CD4-positive, alpha-beta memory T cell (primary cell): Measurements from ENCODE around the gene WDR77. TPM values are rescaled to one million over a fixed set of nuclear protein-coding genes. Genes with fewer than 3 reads are reported as not detected.

Source experiments
- CTCF ChIA-PET: fragments of 350-600 bp; sonication (Branson Sonifier 250); formaldehyde crosslinking; loops from one replicate; lab custom pipeline; 2021; ENCODE audit warnings: inconsistent platforms; ENCODE audit not compliant: partially characterized antibody; lab: Charles Lee
- POLR2A ChIA-PET: fragments of 350-600 bp; sonication (Branson Sonifier 250); formaldehyde crosslinking; loops from one replicate; lab custom pipeline; 2021; ENCODE audit not compliant: partially characterized antibody; lab: Charles Lee
- DNase-seq, 5 donors: peaks; one replicate each; pipeline versions ENCODE4 v3.0.0 to v3.0.0-alpha.2; 2020 to 2022; ENCODE audit warnings: mixed read lengths in 1 of 5
- H3K27ac ChIP-seq: one replicate; pipeline ENCODE4 v1.7.0; 2013; ENCODE audit warnings: low read depth, low read length
- H3K27me3 ChIP-seq: 2 replicates; pipeline ENCODE4 v1.7.0; 2013; ENCODE audit warnings: mild to moderate bottlenecking, low read length, moderate library complexity; ENCODE audit not compliant: insufficient read depth
- H3K36me3 ChIP-seq: 2 replicates; pipeline ENCODE4 v1.7.0; 2013; ENCODE audit warnings: mild to moderate bottlenecking, low read length, moderate library complexity; ENCODE audit not compliant: insufficient read depth
- H3K4me1 ChIP-seq: 2 replicates; pipeline ENCODE4 v1.7.0; 2013; ENCODE audit warnings: mild to moderate bottlenecking, low read length, moderate library complexity; ENCODE audit not compliant: insufficient read depth
- H3K4me3 ChIP-seq, 2 donors: one replicate each; pipeline ENCODE4 v1.7.0; 2013; ENCODE audit warnings: low read length in 2 of 2, mild to moderate bottlenecking in 1 of 2
- H3K9me3 ChIP-seq, 2 donors: one replicate each; pipeline ENCODE4 v1.7.0; 2013; ENCODE audit warnings: low read length in 2 of 2, control low read depth in 1 of 2; ENCODE audit not compliant: control insufficient read depth in 1 of 2
- H3K27ac Mint-ChIP-seq, 7 donors: one replicate each; pipeline ENCODE4 v1.8.0; 2020 to 2021; ENCODE audit warnings: mixed read lengths in 7 of 7, mild to moderate bottlenecking in 6 of 7, inconsistent platforms in 3 of 7, moderate library complexity in 3 of 7
- H3K27me3 Mint-ChIP-seq, 2 donors: one replicate each; pipeline ENCODE4 v1.8.0; 2020 to 2021; ENCODE audit warnings: mixed read lengths in 2 of 2
- H3K36me3 Mint-ChIP-seq, 2 donors: one replicate each; pipeline ENCODE4 v1.8.0; 2020 to 2021; ENCODE audit warnings: mixed read lengths in 2 of 2, inconsistent platforms in 1 of 2, mild to moderate bottlenecking in 1 of 2
- H3K4me1 Mint-ChIP-seq, 4 donors: one replicate each; pipeline ENCODE4 v1.8.0; 2020 to 2021; ENCODE audit warnings: mixed read lengths in 4 of 4, mild to moderate bottlenecking in 1 of 4
- H3K4me3 Mint-ChIP-seq, 8 donors: one replicate each; pipeline ENCODE4 v1.8.0; 2020 to 2021; ENCODE audit warnings: mixed read lengths in 8 of 8, mild to moderate bottlenecking in 7 of 8, moderate library complexity in 6 of 8, inconsistent platforms in 3 of 8
- H3K9me3 Mint-ChIP-seq, 8 donors: one replicate each; pipeline ENCODE4 v1.8.0; 2020 to 2021; ENCODE audit warnings: mixed read lengths in 8 of 8, mild to moderate bottlenecking in 5 of 8, inconsistent platforms in 3 of 8, moderate library complexity in 1 of 8
- intact Hi-C: fragments of 100-400 bp; cut with micrococcal nuclease; formaldehyde crosslinking; loops from one replicate; pipeline ENCODE4 v1.15.1; 2023
- polyA plus RNA-seq, 2 donors: library from polyadenylated mRNA; unstranded; fragments of 300-500 nt; fragmentation: Illumina TruSeq; gene quantifications; one replicate each; pipeline ENCODE4 v1.2.3, GENCODE V29; 2021
- total RNA-seq, 2 experiments: library from RNA; stranded (reverse); gene quantifications; one replicate each; pipeline ENCODE4 v1.2.3, GENCODE V29; 2021

Gene WDR77
- total and polyA plus RNA-seq, 4 experiments from 2014 or later: 26.3 to 52.6 (median 34.4) TPM

DNA sequence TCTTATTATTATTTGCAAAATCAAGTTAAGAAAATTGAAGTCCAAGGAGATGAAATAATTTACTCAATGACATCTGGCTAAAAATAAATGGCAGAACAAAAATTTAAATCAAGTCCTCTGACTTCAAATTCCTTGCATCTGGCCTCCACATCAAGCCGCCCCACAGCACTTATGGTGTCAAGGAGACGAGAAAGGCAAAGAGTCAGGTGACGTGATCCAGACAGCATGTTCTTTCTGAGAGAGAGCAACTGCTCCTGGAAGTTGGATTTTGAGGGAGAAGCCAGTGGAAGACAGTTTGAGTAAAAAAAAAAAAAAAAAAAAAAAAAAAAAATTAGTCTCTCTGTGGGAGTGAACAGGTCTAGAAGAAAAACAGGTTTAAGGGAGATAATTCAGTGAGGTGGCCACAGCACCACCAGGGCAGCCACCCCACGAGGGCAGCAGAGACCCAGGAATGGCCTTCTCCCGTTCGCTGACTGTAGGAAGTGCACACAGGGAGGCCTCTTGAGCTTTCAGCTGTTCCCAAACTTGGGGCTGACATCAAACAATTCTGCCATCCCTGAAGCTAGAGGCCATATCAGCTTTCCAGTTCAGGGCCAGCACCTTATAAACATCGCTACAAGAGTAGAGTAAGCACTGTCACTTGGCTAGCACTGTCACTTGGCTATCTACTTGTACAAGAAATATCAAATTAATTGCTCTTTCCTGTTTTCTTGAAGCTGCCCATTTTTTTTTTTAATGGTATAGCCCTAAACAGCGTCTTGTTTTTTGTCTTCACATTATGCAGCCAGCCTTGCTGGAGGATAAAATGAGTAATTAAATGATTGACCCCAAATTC is 32.5 kb upstream of the WDR77 start:
- CTCF ChIA-PET: interaction anchor here (0.6 to 3.1 kb wide), 30 partner anchors 8 to 348 kb away, joined by 3 to 42 read pairs (median 4); no protein-coding TSS in a partner anchor
- no peak overlapping the region for H3K4me3 ChIP-seq
- Mint-ChIP-seq H3K9me3 (peaks cover 0 to 2% (median 0%) of the 10 kb centered on the region in 8 donors), H3K4me3 (no peak overlapping the region), H3K4me1 (peaks cover 31 to 55% (median 44%) of the 10 kb centered on the region in 4 donors), H3K36me3 (peaks cover 12 to 13% of the 10 kb centered on the region in 2 donors), H3K27ac (peak overlapping the region in 3 of 7 donors; percentile 11 to 80 (median 47)), H3K27me3 (no peaks in the 10 kb centered on the region)
- no peaks in the 10 kb centered on the region for H3K36me3 ChIP-seq
- no peaks in the 10 kb centered on the region for H3K27me3 ChIP-seq
- peaks cover 29% of the 10 kb centered on the region for H3K4me1 ChIP-seq
- H3K9me3 ChIP-seq: no peaks in the 10 kb centered on the region
- H3K27ac ChIP-seq: no peak overlapping the region
- intact Hi-C loops: loop anchor here (1.0 to 5.0 kb wide), 4 partner anchors 231 to 886 kb away; no protein-coding TSS in a partner anchor
- POLR2A ChIA-PET: interaction anchor here (0.6 to 2.8 kb wide), 6 partner anchors 10 to 287 kb away, joined by 3 to 11 read pairs (median 8); no protein-coding TSS in a partner anchor
- DNase-seq: peak in 4 of 5 donors; percentile 41 to 54 (median 52)

- Mint-ChIP-seq H3K27me3 (no peaks in the 10 kb centered on the region), H3K27ac (peak overlapping the region in 2 of 7 donors; percentile 52 to 58), H3K36me3 (peaks cover 13 to 15% of the 10 kb centered on the region in 2 donors), H3K4me3 (no peak overlapping the region), H3K9me3 (peaks cover 0 to 2% (median 0%) of the 10 kb centered on the region in 8 donors), H3K4me1 (peaks cover 38 to 63% (median 52%) of the 10 kb centered on the region in 4 donors)
- Histone ChIP-seq H3K4me1 (peaks cover 38% of the 10 kb centered on the region), H3K27ac (no peak overlapping the region), H3K9me3 (no peaks in the 10 kb centered on the region), H3K36me3 (no peaks in the 10 kb centered on the region), H3K27me3 (no peaks in the 10 kb centered on the region), H3K4me3 (no peak overlapping the region)
- intact Hi-C loops: loop anchor here (1.0 to 5.0 kb wide), 4 partner anchors 232 to 887 kb away; no protein-coding TSS in a partner anchor
- ChIA-PET CTCF (interaction anchor here (0.8 to 10.6 kb wide), 8 partner anchors 9 to 274 kb away, joined by 3 to 116 read pairs (median 6); partner anchors contain the start of gene WDR77), POLR2A (interaction anchor here (0.8 to 2.8 kb wide), 3 partner anchors 9 to 274 kb away, joined by 3 to 11 read pairs (median 8); no protein-coding TSS in a partner anchor)
- DNase-seq: no peak
These were observed 31.6 kb upstream of the WDR77 start for GRCh38 chr1:111480674-111481073.

GRCh38 chr1:111476761-111477309 is 27.8 kb upstream of the WDR77 start:
- DNase-seq: peak; percentile 67 to 77 (median 75)
- peak overlapping the region; percentile 74 to 96 (median 90) for H3K4me3 Mint-ChIP-seq
- H3K9me3 Mint-ChIP-seq: peaks cover 0 to 2% (median 0%) of the 10 kb centered on the region in 8 donors
- Histone ChIP-seq H3K27me3 (no peaks in the 10 kb centered on the region), H3K36me3 (no peaks in the 10 kb centered on the region), H3K4me3 (peak overlapping the region; percentile 1 to 48), H3K9me3 (no peaks in the 10 kb centered on the region), H3K27ac (peak overlapping the region; percentile 55), H3K4me1 (peaks cover 75% of the 10 kb centered on the region)
- H3K27me3 Mint-ChIP-seq: no peaks in the 10 kb centered on the region
- ChIA-PET POLR2A (interaction anchor here (0.6 to 9.9 kb wide), 22 partner anchors 11 to 285 kb away, joined by 3 to 170 read pairs (median 6); partner anchors contain the start of genes ADORA3, ATP5PB, INKA2 and RAP1A), CTCF (interaction anchor here (0.8 to 10.6 kb wide), 12 partner anchors 9 to 274 kb away, joined by 3 to 116 read pairs (median 3); partner anchors contain the start of genes ADORA3, ATP5PB, TMIGD3 and WDR77)
- peak overlapping the region; percentile 85 to 96 (median 92) for H3K27ac Mint-ChIP-seq
- intact Hi-C loops: no loop called here
- peaks cover 47 to 71% (median 60%) of the 10 kb centered on the region in 4 donors for H3K4me1 Mint-ChIP-seq
- H3K36me3 Mint-ChIP-seq: peaks cover 18 to 20% of the 10 kb centered on the region in 2 donors

- no peaks in the 10 kb centered on the region for H3K9me3 ChIP-seq
- peaks cover 0 to 4% (median 0%) of the 10 kb centered on the region in 8 donors for H3K9me3 Mint-ChIP-seq
- H3K27ac Mint-ChIP-seq: peak overlapping the region; percentile 85 to 96 (median 92)
- H3K36me3 ChIP-seq: no peaks in the 10 kb centered on the region
- intact Hi-C loops: no loop called here
- H3K4me3 ChIP-seq: peak overlapping the region; percentile 1 to 48
- peak overlapping the region; percentile 74 to 96 (median 90) for H3K4me3 Mint-ChIP-seq
- H3K36me3 Mint-ChIP-seq: peaks cover 18 to 20% of the 10 kb centered on the region in 2 donors
- H3K4me1 ChIP-seq: peaks cover 81% of the 10 kb centered on the region
- H3K27me3 Mint-ChIP-seq: no peaks in the 10 kb centered on the region
- no peak for DNase-seq
- no peaks in the 10 kb centered on the region for H3K27me3 ChIP-seq
- POLR2A ChIA-PET: interaction anchor here (0.6 to 9.9 kb wide), 17 partner anchors 11 to 284 kb away, joined by 3 to 170 read pairs (median 9); partner anchors contain the start of genes ADORA3, ATP5PB, RAP1A and TMIGD3
- H3K27ac ChIP-seq: peak overlapping the region; percentile 55
- peaks cover 42 to 66% (median 54%) of the 10 kb centered on the region in 4 donors for H3K4me1 Mint-ChIP-seq
- CTCF ChIA-PET: interaction anchor here (0.8 to 10.6 kb wide), 9 partner anchors 12 to 271 kb away, joined by 3 to 116 read pairs (median 4); partner anchors contain the start of genes ADORA3, ATP5PB, TMIGD3 and WDR77
These were observed 27.2 kb upstream of the WDR77 start for GRCh38 chr1:111476214-111476613.

GRCh38 chr1:111475701-111476100 is 26.6 kb upstream of the WDR77 start:
- Histone ChIP-seq H3K4me1 (peaks cover 86% of the 10 kb centered on the region), H3K27ac (peak overlapping the region; percentile 55), H3K36me3 (no peaks in the 10 kb centered on the region), H3K4me3 (peak overlapping the region; percentile 1 to 48), H3K9me3 (no peaks in the 10 kb centered on the region), H3K27me3 (no peaks in the 10 kb centered on the region)
- Mint-ChIP-seq H3K9me3 (peaks cover 0 to 4% (median 0%) of the 10 kb centered on the region in 8 donors), H3K36me3 (peaks cover 18 to 20% of the 10 kb centered on the region in 2 donors), H3K4me1 (peaks cover 42 to 64% (median 52%) of the 10 kb centered on the region in 4 donors), H3K4me3 (peak overlapping the region; percentile 74 to 96 (median 90)), H3K27ac (peak overlapping the region; percentile 85 to 96 (median 92)), H3K27me3 (no peaks in the 10 kb centered on the region)
- intact Hi-C loops: no loop called here
- peak in 2 of 5 donors; percentile 13 to 52 for DNase-seq
- POLR2A ChIA-PET: interaction anchor here (0.6 to 9.9 kb wide), 11 partner anchors 10 to 279 kb away, joined by 3 to 170 read pairs (median 12); partner anchors contain the start of genes ADORA3, ATP5PB, RAP1A and TMIGD3
- CTCF ChIA-PET: interaction anchor here (1.2 to 10.6 kb wide), 5 partner anchors 11 to 32 kb away, joined by 4 to 116 read pairs (median 10); partner anchors contain the start of genes ADORA3, ATP5PB, TMIGD3 and WDR77

DNA sequence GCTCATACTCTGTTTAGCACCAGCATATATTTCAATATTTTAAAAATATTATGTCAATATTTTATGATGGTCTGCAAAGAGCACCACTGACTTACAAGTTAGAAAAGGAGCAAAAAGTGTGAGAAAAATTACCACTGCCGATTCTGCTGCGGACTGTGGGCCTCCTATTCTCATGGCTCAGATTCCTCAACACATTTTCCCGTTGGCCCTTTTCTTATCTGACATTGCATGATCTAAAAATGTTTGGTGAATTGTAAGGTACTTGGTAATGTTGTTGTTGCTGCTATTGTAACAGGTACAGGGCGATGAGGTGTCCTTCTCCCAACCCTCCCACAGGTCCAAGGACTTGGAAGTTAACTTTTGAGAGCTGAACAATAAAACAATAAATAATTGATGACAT is 25.5 kb upstream of the WDR77 start:
- Histone ChIP-seq H3K9me3 (no peaks in the 10 kb centered on the region), H3K36me3 (no peaks in the 10 kb centered on the region), H3K27me3 (no peaks in the 10 kb centered on the region), H3K4me1 (peaks cover 98% of the 10 kb centered on the region), H3K4me3 (peak overlapping the region; percentile 50 to 53), H3K27ac (peak overlapping the region; percentile 55)
- ChIA-PET POLR2A (interaction anchor here (1.0 to 9.9 kb wide), 5 partner anchors 24 to 280 kb away, joined by 4 to 170 read pairs (median 18); partner anchors contain the start of genes ADORA3, ATP5PB, TMIGD3 and WDR77), CTCF (interaction anchor here (0.9 to 10.6 kb wide), 4 partner anchors 9 to 34 kb away, joined by 3 to 116 read pairs (median 10); partner anchors contain the start of genes ATP5PB and WDR77)
- peaks cover 0 to 4% (median 0%) of the 10 kb centered on the region in 8 donors for H3K9me3 Mint-ChIP-seq
- peak overlapping the region; percentile 85 to 97 (median 95) for H3K27ac Mint-ChIP-seq
- H3K27me3 Mint-ChIP-seq: no peaks in the 10 kb centered on the region
- H3K4me1 Mint-ChIP-seq: peaks cover 40 to 56% (median 49%) of the 10 kb centered on the region in 4 donors
- H3K4me3 Mint-ChIP-seq: peak overlapping the region; percentile 74 to 96 (median 90)
- DNase-seq: no peak
- peaks cover 18 to 20% of the 10 kb centered on the region in 2 donors for H3K36me3 Mint-ChIP-seq
- intact Hi-C loops: no loop called here
